H9 (cell line): Measurements from ENCODE around the gene RIT2. TPM values are rescaled to one million over a fixed set of nuclear protein-coding genes. Genes with fewer than 3 reads are reported as not detected.

Source experiments
- DNase-seq: peaks from one replicate; pipeline ENCODE4 v3.0.0-alpha.2; 2017
- H2AFZ ChIP-seq: one replicate; pipeline ENCODE4 v1.6.1; 2013; ENCODE audit warnings: mild to moderate bottlenecking, low read length, control low read depth, moderate library complexity
- H2AK5ac ChIP-seq: 2 replicates; pipeline ENCODE4 v1.6.1; 2013; ENCODE audit warnings: low read length, control low read depth, mixed read lengths; ENCODE audit not compliant: insufficient read length
- H2BK120ac ChIP-seq: one replicate; pipeline ENCODE4 v1.6.1; 2013; ENCODE audit warnings: low read depth, mild to moderate bottlenecking, low read length, control low read depth, inconsistent platforms; ENCODE audit not compliant: poor library complexity, severe bottlenecking
- H2BK12ac ChIP-seq: 2 replicates; pipeline ENCODE4 v1.6.1; 2013; ENCODE audit warnings: low read length, control low read depth, mixed read lengths, low read depth; ENCODE audit not compliant: insufficient read length
- H2BK15ac ChIP-seq: 2 replicates; pipeline ENCODE4 v1.6.1; 2013; ENCODE audit warnings: low read depth, low read length, control low read depth
- H2BK20ac ChIP-seq: one replicate; pipeline ENCODE4 v1.6.1; 2013; ENCODE audit warnings: low read depth, mild to moderate bottlenecking, low read length, control low read depth, inconsistent platforms; ENCODE audit not compliant: poor library complexity, severe bottlenecking
- H2BK5ac ChIP-seq: 2 replicates; pipeline ENCODE4 v1.6.1; 2013; ENCODE audit warnings: low read length, control low read depth, mixed read lengths; ENCODE audit not compliant: insufficient read length
- H3K14ac ChIP-seq: 2 replicates; pipeline ENCODE4 v1.6.1; 2013; ENCODE audit warnings: low read length, control low read depth; ENCODE audit not compliant: insufficient read depth
- H3K18ac ChIP-seq: 2 replicates; pipeline ENCODE4 v1.6.1; 2013; ENCODE audit warnings: low read depth, mild to moderate bottlenecking, mixed read lengths, low read length, control low read depth; ENCODE audit not compliant: insufficient read length
- H3K23ac ChIP-seq: 2 replicates; pipeline ENCODE4 v1.6.1; 2013; ENCODE audit warnings: low read length, control low read depth, mixed read lengths, low read depth; ENCODE audit not compliant: insufficient read length
- H3K23me2 ChIP-seq: 2 replicates; pipeline ENCODE4 v1.6.1; 2013; ENCODE audit warnings: low read depth, mild to moderate bottlenecking, mixed read lengths, low read length, control low read depth; ENCODE audit not compliant: insufficient read length, poor library complexity, severe bottlenecking
- H3K27ac ChIP-seq: 2 replicates; pipeline ENCODE4 v1.5.1; 2013; ENCODE audit warnings: low read length, control low read depth, mixed read lengths, low read depth; ENCODE audit not compliant: insufficient read length
- H3K27me3 ChIP-seq: 2 replicates; pipeline ENCODE4 v1.6.1; 2013; ENCODE audit warnings: low read length, control low read depth, inconsistent platforms; ENCODE audit not compliant: insufficient read depth
- H3K4ac ChIP-seq: 2 replicates; pipeline ENCODE4 v1.6.1; 2013; ENCODE audit warnings: low read depth, mild to moderate bottlenecking, control low read depth, inconsistent platforms, low read length, moderate library complexity
- H3K4me1 ChIP-seq: 2 replicates; pipeline ENCODE4 v1.6.1; 2013; ENCODE audit warnings: low read length, control low read depth, inconsistent platforms; ENCODE audit not compliant: insufficient read depth
- H3K4me2 ChIP-seq: 2 replicates; pipeline ENCODE4 v1.6.1; 2013; ENCODE audit warnings: low read length, control low read depth, mixed read lengths; ENCODE audit not compliant: insufficient read length, insufficient read depth
- H3K56ac ChIP-seq: 2 replicates; pipeline ENCODE4 v1.6.1; 2013; ENCODE audit warnings: low read depth, mild to moderate bottlenecking, mixed read lengths, low read length, control low read depth; ENCODE audit not compliant: insufficient read length
- H3K79me1 ChIP-seq: 2 replicates; pipeline ENCODE4 v1.6.1; 2013; ENCODE audit warnings: low read depth, mild to moderate bottlenecking, moderate library complexity, low read length, control low read depth, inconsistent platforms; ENCODE audit not compliant: insufficient read depth, poor library complexity, severe bottlenecking
- H3K79me2 ChIP-seq: 2 replicates; pipeline ENCODE4 v1.6.1; 2013; ENCODE audit warnings: low read length, control low read depth, inconsistent platforms; ENCODE audit not compliant: insufficient read depth
- H3K9ac ChIP-seq: 2 replicates; pipeline ENCODE4 v1.6.1; 2013; ENCODE audit warnings: low read length, control low read depth, mixed read lengths; ENCODE audit not compliant: insufficient read length; ENCODE audit errors: extremely low read depth
- H3K9me3 ChIP-seq: one replicate; pipeline ENCODE4 v1.6.1; 2013; ENCODE audit warnings: low read depth, low read length, inconsistent platforms; ENCODE audit not compliant: control insufficient read depth
- H3T11ph ChIP-seq: one replicate; pipeline ENCODE4 v1.6.1; 2013; ENCODE audit warnings: mild to moderate bottlenecking, low read length, control low read depth, inconsistent platforms
- H4K20me1 ChIP-seq: one replicate; pipeline ENCODE4 v1.6.1; 2013; ENCODE audit not compliant: control insufficient read depth, insufficient read length, insufficient read depth
- H4K5ac ChIP-seq: 2 replicates; pipeline ENCODE4 v1.6.1; 2013; ENCODE audit warnings: low read depth, mild to moderate bottlenecking, mixed read lengths, low read length, control low read depth; ENCODE audit not compliant: insufficient read length
- H4K8ac ChIP-seq: replicated peaks from 2 replicates; pipeline ENCODE4 v1.6.1; 2013; ENCODE audit warnings: low read length, control low read depth, mixed read lengths, low read depth; ENCODE audit not compliant: insufficient read length
- H4K91ac ChIP-seq: 2 replicates; pipeline ENCODE4 v1.6.1; 2013; ENCODE audit warnings: low read depth, mild to moderate bottlenecking, moderate library complexity, mixed read lengths, low read length, control low read depth; ENCODE audit not compliant: insufficient read length
- H3K27ac Mint-ChIP-seq, 3 experiments: 2 replicates in 2 of 3; 3 replicates in 1 of 3; pipeline ENCODE4 v1.8.0; 2020 to 2021; ENCODE audit warnings: mixed read lengths in 3 of 3, mild to moderate bottlenecking in 1 of 3, moderate library complexity in 1 of 3
- H3K27me3 Mint-ChIP-seq: 2 replicates; pipeline ENCODE4 v1.8.0; 2021; ENCODE audit warnings: low read depth, mild to moderate bottlenecking, moderate library complexity, mixed read lengths
- H3K36me3 Mint-ChIP-seq, 3 experiments: 2 replicates in 2 of 3; 3 replicates in 1 of 3; pipeline ENCODE4 v1.8.0; 2020 to 2021; ENCODE audit warnings: low read depth in 3 of 3, mixed read lengths in 3 of 3; ENCODE audit not compliant: insufficient read depth in 1 of 3
- H3K4me1 Mint-ChIP-seq, 2 experiments: 2 replicates each; pipeline ENCODE4 v1.8.0; 2020; ENCODE audit warnings: mixed read lengths in 2 of 2
- H3K4me3 Mint-ChIP-seq, 2 experiments: 2 replicates in 1 of 2; 3 replicates in 1 of 2; pipeline ENCODE4 v1.8.0; 2020 to 2021; ENCODE audit warnings: mild to moderate bottlenecking in 2 of 2, mixed read lengths in 2 of 2, moderate library complexity in 1 of 2
- H3K9me3 Mint-ChIP-seq, 2 experiments: 2 replicates in 1 of 2; 3 replicates in 1 of 2; pipeline ENCODE4 v1.8.0; 2020; ENCODE audit warnings: mild to moderate bottlenecking in 2 of 2, mixed read lengths in 2 of 2, moderate library complexity in 1 of 2
- WGBS: extraction: QIAGEN DNeasy Blood & Tissue Kit; methylation state at CpG from one replicate; pipeline ENCODE4 v1.1.7; 2013; ENCODE audit warnings: missing lambda C conversion rate, low lambda C conversion rate, mixed read lengths; ENCODE audit not compliant: insufficient read length; ENCODE audit errors: extremely low coverage; 5-methylcytosine and 5-hydroxymethylcytosine counted together
- total RNA-seq: library from RNA; stranded (reverse); gene quantifications from 2 replicates; pipeline ENCODE4 v1.2.1, GENCODE V29; 2021
- TF ChIP-seq, protein P1 (sequence below): fragments of 200-600 bp; sonication (generic); conservative IDR thresholded peaks from 3 replicates; pipeline ENCODE4 v1.8.0; 2021; ENCODE audit warnings: antibody characterized with exemption, mild to moderate bottlenecking

RIT2 gene
- total RNA-seq, 1 experiment from 2014 or later: 1.2 TPM

- Histone ChIP-seq H3K9ac (no peak overlapping the region), H2AFZ (no peak overlapping the region), H3K56ac (no peak overlapping the region), H3K23ac (no peak overlapping the region), H2AK5ac (no peak overlapping the region), H3K79me1 (no peaks in the 10 kb centered on the region), H2BK12ac (no peak overlapping the region), H2BK120ac (no peak overlapping the region), H3K27me3 (no peaks in the 10 kb centered on the region), H3K4me2 (no peak overlapping the region), H3K18ac (no peak overlapping the region), H3K9me3 (no peaks in the 10 kb centered on the region), H3K4ac (no peak overlapping the region), H4K5ac (no peak overlapping the region), H3K14ac (no peak overlapping the region), H3K79me2 (no peaks in the 10 kb centered on the region; the same call in 1 of the 2 replicates), H3T11ph (no peak overlapping the region), H4K91ac (no peak overlapping the region), H3K23me2 (no peaks in the 10 kb centered on the region), H2BK5ac (no peak overlapping the region), H2BK20ac (no peak overlapping the region), H4K8ac (no peak overlapping the region), H3K4me1 (no peaks in the 10 kb centered on the region), H2BK15ac (no peak overlapping the region), H4K20me1 (no peaks in the 10 kb centered on the region), H3K27ac (no peak overlapping the region)
- DNase-seq: no peak
- H3K27ac Mint-ChIP-seq: no peak overlapping the region
- peaks cover 0 to 7% of the 10 kb centered on the region in 2 experiments; a peak in 1 of 4 replicates for H3K4me1 Mint-ChIP-seq
- no peaks in the 10 kb centered on the region; a peak in 1 of 5 replicates for H3K9me3 Mint-ChIP-seq
- no peaks in the 10 kb centered on the region for H3K36me3 Mint-ChIP-seq
- no CpG with 5 or more reads among the region's 3 CpGs for WGBS
- H3K27me3 Mint-ChIP-seq: no peaks in the 10 kb centered on the region
- TF ChIP-seq, protein P1, sequence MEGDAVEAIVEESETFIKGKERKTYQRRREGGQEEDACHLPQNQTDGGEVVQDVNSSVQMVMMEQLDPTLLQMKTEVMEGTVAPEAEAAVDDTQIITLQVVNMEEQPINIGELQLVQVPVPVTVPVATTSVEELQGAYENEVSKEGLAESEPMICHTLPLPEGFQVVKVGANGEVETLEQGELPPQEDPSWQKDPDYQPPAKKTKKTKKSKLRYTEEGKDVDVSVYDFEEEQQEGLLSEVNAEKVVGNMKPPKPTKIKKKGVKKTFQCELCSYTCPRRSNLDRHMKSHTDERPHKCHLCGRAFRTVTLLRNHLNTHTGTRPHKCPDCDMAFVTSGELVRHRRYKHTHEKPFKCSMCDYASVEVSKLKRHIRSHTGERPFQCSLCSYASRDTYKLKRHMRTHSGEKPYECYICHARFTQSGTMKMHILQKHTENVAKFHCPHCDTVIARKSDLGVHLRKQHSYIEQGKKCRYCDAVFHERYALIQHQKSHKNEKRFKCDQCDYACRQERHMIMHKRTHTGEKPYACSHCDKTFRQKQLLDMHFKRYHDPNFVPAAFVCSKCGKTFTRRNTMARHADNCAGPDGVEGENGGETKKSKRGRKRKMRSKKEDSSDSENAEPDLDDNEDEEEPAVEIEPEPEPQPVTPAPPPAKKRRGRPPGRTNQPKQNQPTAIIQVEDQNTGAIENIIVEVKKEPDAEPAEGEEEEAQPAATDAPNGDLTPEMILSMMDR: peak; percentile 35; the same call in 1 of the 3 replicates
- H3K4me3 Mint-ChIP-seq: no peak overlapping the region
These were observed 159.2 kb downstream of the RIT2 start for GRCh38 chr18:42956287-42956686.
